Measurements from ENCODE around the gene ARHGEF1.
"Not testable (repeated sequence)": the region's sequence is repeated elsewhere in the genome, so short reads cannot be mapped to it uniquely, and the experiment has no call there.

Gene ARHGEF1

DNA sequence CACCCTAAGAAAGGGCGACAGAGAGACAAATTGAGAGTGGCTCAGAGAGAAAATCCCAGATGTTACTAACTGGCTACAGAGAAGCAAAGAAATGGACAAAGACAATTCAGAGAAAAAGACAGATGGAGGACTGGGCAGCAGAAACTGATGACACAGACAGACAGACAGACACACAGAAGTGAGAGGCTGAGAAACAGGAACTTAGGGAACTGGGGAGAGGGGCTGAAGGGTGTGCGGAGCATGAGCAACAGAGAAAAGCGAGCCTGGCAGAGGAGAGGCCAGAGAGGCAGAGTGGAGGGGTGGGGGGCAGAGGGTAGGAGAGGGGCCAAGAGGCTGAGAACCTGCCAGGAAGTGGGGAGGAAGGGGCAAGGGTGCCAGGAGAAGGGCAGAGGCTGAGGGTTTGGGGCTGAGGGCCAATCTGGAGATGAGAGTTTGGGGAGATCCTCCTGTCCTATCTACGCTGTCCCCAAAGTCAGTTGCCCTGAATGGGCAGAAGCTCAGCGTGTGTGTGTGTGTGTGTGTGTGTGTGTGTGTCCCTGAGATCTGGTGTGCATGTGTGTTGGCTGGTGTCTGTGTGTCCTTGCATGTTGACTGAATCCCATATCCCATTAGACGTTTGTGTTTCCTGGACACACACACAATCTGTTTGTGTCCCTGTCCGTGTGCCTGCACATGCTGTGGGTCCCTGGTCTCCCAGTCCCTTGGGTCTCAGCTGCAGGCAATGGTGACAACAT, 50.9 kb downstream of the ARHGEF1 start:
- no peak for DNase-seq

DNA sequence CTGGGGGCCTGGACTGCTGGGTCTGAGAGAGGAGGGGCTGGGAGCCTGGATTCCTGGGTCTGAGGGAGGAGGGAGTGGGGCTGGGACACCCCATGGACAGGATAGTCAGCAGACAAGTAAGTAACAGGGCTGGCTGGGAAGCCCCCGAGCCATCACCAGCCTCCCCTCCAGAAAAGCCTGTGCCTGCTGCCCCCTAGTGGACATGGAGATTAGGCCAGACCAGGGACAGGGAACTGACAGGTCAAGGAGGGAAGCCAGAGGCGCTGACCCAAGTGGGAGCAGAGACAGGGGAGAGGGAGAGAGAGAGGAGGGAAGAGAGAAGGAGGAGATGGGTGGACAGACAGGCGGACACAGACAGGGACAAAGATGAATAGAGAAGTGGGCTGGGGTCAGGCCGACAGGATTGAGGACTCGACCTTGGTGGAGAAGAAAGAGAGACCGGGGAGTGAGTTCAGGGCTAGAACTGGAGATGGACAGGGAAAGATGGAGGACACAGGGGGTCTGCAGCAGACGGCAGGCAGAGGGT, 51.9 kb downstream of the ARHGEF1 start:
- DNase-seq, result peak; percentile 81

DNA sequence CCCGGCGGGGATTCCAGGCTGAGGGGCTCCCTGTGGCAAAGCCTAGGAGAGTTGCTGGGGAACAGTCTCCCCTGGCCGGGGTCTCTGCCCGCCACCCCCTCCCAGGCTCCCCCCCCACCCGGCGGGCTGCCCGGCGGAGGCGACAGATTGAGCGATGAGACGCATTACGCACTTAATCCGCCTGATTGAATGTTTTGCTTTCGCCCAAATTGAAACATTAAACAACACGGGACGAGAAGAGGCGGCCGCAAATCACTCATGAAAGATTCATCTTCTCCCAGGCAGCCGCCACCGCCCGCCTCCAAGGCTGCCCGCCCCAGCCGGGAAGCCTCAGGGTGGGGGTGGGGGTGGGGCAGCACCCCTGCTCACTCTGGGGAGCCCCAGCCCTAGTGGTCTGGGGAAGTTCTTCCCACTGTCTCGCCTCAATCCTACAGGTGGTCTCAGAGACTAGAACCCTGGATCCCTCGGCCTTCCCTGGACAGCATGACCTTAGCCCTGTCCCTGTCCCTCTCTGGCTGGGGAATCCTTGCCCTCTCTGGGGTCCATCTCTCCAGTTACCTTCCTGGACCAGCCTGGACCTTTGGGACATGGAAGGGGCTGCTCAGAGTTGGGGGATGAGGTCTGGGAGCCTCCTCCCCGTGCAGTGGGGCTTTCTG, 52.9 kb downstream of the ARHGEF1 start:
- DNase-seq, result no peak

DNA sequence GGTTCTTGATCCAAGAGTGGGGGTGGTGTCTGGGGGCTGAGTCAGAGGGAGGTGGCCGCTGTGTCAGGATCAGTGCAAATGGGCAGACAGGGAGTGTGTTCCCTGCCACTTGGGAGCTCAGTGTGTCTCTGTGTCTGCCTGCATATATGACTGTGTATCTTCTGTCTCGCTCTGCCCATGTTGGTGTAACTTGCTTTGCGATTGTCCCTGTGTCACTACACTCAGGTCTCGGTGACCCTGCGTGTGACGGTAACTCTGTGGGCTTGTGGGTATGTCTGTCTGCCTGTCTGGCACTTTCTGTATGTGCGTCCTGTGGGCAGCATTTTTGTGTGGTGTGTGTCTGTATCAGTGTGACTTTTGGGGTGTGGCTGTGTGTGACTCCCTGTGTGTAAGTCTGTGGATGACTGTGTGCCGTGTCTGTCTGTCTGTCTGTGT, 53.4 kb downstream of the ARHGEF1 start:
- DNase-seq, result peak; percentile 46

DNA sequence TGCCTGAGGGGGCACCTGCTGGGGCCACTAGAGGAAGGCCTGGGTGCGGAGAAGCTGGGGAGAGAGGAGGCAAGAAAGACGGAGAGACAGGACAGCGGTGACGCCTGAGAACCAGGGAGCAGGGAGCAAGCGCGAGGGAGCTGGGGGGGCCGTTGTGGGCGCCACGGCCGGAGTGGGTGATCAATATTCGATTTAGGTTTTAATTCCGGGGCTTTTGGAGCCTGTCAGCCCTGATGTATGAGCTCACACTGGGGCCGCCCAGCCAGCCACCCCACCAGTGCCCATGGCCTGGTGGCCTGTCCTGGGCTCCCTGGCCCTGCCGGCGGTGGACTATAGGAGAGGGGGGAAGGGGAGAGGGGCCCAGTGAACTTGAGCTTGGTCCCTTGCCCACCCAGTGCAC, 54.0 kb downstream of the ARHGEF1 start:
- DNase-seq, result no peak

DNA sequence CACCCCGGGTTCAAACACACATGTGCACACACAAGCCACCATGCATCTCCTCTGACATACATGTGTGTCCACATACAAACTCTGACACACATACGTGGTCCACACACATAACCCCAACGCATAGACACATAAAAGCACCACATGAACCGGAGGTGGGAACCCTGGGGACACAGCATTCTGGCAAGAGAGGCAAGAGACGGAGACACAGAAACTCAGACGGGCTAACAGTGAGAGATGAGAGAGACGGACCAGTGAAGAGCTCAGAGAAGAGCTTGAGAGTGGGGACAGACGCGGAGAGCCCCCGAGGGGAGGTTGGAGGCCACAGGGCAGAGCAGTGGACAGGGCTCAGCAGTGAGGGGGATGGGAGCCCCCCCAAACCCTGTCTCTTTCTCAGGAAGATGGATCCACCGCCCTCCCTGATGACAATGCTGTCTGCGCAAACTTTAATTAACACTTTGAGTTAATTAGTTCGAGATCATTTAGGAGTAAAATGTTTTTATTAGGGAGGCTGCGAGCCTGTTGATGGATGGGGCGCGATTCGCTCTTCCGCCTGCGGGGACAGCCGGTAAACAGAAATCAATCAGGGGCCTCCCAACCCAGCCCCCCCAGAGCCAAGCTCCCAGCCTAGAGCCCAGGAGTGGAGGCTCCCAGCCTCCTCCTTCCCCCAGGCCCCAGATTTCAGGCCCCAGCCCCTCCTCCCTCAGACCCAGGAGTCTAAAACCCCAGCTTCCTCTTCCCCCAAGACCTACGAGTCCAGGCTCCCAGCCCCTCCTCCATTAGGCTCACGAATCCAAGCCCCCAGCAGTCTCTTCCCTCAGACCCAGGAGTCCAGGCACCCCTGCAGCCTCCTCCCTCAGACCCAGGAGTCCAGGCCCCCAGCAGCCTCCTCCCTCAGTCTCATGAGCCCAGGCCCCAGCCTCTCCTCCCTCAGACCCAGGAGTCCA, 54.8 kb downstream of the ARHGEF1 start:
- DNase-seq, result no peak

DNA sequence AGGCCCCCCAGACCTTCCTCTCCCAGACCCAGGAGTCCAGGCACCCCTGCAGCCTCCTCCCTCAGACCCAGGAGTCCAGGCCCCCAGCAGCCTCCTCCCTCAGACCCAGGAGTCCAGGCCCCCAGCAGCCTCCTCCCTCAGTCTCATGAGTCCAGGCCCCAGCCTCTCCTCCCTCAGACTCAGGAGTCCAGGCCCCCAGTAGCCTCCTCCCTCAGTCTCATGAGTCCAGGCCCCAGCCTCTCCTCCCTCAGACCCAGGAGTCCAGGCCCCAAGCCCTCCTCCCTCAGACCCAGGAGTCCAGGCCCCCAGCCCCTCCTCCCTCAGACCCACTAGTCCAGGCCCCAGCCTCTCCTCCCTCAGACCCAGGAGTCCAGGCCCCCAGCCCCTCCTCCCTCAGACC, 56.2 kb downstream of the ARHGEF1 start:
- not testable (repeated sequence) for DNase-seq

DNA sequence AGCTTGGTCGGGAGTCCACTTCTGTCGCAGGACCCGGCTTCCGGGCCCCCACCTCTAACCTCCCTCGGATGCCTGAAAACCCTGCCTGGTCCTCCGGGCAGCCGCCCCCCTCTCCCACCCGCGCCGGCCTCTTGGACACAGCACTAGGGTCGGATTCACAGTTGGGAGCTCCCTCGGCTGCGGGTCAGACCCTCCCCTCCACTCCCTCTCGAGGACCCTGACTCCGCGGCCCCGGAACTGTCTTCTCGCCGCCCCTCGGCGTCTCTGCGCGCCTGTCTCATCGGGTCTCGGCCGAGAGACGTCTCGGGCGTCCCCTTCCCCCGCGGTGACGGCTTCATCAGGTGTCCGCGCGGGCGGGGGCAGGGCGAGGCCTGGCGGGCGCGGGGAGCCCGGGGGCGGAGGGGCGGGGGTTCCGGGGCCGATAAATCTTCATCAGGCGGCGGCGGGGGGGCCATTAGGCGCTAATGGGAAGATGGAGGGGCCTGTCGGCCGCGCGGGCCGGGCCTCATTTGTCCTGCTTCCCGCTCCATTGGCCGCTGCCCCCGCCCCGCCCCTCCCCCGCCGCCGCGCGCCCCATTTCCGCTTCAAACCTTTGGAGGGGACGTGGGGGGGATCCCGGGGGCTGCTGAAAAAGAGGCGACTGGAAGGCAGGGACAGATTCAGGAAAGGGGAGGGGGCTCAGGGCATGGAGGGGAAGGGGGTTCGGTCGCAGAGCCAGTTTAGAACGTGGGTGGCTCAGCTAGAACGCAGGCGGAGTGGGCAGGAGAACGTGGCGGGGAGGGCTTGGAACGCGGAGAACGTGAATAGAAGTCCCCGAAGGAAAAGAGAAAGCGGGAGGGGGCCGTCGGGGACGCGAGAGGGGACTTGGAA, 57.1 kb downstream of the ARHGEF1 start:
- DNase-seq, result peak; percentile 61

DNA sequence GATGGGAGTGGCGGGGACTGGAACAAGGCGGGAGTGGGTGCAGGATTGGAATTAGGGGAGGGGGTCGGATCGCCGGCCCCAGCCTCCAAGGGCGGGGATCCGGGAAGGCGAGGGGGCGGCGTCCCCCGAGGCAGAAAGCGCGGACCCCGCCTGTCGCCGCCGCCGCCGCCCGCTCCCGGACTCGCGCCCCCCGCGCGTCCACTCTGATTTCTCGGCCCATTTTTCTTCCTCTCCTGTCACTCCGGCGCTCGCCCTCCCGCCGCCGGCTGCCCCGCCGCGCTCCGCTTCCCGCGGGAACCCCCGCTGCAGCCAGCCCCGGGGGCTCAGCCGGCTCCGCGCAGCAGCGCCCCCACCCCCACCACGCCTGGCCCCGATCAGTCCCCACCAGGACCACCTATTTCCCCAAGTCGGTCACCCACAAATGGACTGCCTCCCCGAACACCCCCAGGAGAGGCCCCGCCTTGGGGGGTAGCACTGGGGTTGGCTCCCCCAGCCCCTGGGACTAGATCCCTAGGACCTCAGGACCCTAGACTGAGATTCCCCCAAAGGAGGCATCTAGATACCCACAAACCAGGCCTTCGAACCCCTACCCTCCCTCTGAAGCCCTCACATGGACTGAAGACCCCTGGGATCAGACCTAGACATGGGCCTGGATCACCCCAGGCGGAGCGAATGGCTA, 57.9 kb downstream of the ARHGEF1 start:
- DNase-seq, result no peak

DNA sequence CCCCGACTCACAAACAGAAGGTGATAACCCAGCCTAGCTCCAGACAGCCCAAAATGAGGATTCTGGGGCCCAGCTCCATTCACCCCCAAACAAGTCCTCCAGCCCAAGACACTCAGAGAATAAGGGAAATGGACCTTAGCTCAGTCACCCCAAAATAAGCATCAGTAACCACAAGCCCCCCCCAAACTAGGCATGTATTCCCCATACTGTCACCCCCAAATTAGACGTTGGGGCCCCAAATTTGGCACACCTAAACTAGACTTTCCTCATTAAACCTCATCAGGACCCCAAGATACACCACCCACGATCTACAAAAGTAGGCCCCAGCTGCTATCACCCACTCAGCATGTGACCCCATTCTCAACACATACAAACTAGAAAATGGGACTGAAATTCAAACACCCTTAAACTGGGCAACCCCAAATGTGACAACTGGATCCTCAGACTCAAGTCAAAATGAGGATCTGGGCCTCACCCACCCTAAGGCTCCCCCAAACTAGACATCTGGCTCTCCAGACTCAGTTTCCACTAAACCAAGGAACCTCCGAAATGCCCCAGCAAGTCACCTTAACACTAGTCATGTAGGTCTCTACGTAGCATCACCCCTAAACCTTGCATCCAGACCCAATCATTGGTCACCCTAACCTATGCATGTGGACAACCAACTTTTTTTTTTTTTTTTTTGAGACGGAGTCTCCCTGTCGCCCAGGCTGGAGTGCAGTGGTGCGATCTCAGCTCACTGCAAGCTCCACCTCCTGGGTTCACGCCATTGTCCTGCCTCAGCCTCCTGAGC, 58.6 kb downstream of the ARHGEF1 start:
- DNase-seq, result no peak

DNA sequence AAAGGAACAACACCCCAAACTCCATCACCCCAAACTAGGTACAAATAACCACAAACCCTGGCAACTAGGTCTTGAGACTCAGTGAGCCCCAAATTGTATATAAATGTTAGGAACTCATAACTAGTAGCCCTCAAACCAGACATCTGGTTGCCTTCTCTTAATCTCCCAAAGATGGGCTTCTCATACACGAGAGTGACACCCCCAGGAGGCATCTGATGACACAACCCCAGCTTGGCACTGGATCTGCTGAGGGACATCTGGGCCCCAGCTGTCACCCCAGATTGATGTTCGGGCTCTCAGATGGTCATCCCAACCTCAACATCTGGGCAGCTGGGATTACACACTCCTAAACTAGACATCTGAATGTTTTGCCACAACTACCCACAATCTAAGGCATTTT, 61.4 kb downstream of the ARHGEF1 start:
- DNase-seq, result no peak

DNA sequence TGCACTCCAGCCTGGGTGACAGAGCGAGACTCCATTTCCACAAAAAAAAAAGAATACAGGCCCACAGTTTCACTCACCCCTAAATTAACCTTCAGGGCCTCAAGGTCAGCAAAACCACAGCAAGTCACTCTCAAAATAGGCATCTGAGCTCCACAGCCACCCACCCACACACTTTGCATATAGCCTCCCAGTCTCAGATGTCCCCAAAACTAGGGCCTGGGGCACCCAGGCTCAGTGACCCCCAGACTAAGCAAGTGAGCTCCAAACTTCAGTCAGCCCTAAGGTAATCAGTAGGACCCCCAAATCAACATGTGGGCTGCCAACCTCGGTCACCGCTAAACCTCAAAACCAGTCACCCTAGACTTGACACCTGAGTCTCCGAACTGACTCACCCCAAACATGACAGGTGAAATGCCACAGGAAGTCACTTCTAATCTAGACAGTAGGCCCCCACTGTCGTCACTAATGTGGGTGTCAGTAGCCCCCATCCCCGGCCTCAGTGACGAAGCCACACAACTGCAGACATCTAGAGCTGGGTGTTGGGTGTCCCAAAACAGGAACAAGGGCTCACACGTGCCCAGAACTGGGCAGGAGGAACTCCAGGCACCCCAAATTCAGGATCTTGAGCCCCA, 62.3 kb downstream of the ARHGEF1 start:
- peak; percentile 93 for DNase-seq

DNA sequence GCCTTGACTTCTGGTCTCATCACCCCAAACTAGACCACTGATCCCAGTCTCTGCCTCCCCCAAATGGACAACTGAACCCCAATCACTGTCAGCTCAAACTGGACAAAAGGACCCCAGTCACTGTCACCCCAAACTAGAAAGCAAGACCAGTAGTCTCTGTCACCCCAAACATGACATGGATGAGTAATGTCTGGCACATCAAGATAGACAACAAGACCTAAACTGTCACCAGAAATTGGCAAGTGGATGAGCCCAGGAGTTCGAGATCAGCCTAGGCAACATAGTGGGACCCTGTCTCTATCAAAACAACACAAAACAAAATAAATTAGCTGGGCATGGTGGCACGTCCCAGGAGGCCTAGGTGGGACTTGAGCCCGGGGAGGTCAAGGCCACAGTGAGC, 64.1 kb downstream of the ARHGEF1 start:
- DNase-seq, result no peak

DNA sequence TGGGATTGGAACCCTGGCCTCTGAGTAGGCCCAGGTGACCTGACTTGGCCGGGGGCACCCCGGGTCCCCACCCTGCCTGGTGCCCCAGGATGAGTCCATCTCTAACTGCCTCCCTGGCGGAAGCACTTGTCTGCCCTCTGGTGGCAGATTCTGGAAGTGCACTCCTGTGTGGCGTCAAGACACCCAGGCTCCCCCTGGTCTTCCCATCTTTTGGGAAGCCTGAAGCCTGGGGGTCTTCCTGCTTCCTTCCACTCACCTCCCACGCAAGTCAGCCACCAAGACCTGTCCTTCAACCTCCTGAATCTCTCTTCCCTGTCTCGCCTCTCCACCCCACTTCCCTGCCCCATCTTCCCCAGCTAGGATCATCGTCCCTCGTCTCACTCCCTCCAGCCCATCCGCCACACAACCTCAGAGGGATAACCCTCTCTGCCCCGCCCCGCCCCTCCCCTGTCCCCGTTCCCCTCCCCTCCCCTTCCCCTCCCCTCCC, 68.7 kb downstream of the ARHGEF1 start:
- DNase-seq, result peak; percentile 92

DNA sequence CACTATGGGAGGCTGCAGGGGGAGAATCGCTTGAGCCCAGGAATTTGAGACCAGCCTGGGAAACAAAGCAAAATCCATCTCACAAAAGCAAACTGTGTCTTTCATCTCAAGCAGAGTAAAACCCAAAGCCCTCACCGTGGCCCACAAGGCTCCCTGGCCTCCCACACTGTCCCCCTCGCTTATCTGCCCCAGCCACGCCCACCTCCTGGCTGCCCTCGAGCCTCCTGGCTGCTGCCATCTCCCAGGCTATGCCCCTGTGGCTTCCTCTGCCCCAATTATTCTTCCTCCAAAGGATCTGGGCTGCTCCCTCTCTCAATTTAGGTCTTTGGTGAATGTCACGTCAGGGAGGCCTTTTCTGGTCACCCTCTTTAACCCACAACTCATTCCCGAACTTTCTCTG, 72.5 kb downstream of the ARHGEF1 start:
- no peak for DNase-seq

DNA sequence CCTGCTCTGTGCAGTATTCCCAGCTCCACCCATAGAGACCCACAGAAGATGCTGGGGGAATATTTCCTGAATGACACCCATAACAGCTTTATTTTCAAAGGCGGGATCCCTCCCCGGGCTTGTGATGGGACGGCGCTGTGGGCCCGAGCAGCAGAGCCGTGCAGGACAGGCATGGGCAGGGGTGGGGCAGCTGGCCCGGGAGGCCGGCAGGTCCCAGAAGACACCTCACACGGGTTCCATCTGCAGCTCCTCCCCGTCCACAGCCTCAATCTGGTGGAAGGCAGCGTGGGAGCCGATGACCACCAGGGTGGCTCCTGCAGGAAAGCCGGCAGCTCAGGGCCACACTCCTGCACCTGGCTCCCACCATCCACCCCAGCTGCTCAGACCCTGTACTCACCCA, 73.6 kb downstream of the ARHGEF1 start:
- no peak for DNase-seq

Data from activated CD4-positive, alpha-beta T cell treated with anti-CD3 and anti-CD28 coated beads for 48 hours (primary cell).